ENCODE measurements around the gene MEDAG. TPM values are rescaled to one million over a fixed set of nuclear protein-coding genes. Genes with fewer than 3 reads are reported as not detected.

The MEDAG gene
- total and polyA plus RNA-seq, 2 experiments from 2014 or later = 1.7 to 2.0 TPM

DNA sequence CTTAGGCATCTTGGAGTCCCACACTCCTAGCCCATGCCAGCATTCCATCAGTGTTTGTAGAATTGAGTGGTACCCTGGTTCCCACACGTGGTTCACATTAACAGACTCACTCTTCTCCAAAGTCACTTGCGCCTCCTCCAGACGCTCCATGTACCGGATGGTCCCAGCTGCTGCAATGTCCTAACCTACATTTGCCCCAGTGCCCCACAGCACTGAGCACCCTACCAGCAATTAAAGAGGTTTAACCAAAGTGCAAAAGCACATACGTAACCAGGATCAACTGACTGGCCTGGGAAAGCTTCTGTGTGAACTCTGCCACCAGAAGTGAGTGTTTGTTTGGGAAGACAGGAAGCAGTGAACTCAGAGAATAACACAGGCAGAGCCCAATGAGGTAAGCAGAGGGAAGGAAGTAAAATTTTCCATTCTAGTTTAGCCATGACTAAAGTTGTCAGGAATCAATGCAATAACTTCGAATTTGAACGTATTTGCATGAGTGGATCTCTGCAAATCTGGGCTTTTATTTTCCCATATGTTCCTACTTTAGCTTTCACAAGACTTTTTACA lies 7.3 kb upstream of the MEDAG start:
- Mint-ChIP-seq H3K36me3 (ENCODE audit: low read depth) (no peaks in the 10 kb centered on the region; the same call in 2 of the 3 replicates), H3K4me1 (peaks cover 13% of the 10 kb centered on the region), H3K27ac (no peak overlapping the region), H3K9me3 (no peaks in the 10 kb centered on the region), H3K27me3 (ENCODE audit: insufficient read depth, low read depth, poor library complexity) (peaks cover 9% of the 10 kb centered on the region), H3K4me3 (no peak overlapping the region)
- Histone ChIP-seq H3K4me2 (no peak overlapping the region), H3K27me3 (ENCODE audit: insufficient read depth) (peaks cover 4% of the 10 kb centered on the region; the same call in 1 of the 2 replicates), H3K9me2 (ENCODE audit: insufficient read depth) (0 out of 2 replicates have a peak, but pooled peaks cover 10% of the 10 kb centered on the region), H3K27ac (ENCODE audit: low read depth) (no peak overlapping the region), H3K79me2 (replicated peaks; ENCODE audit: insufficient read depth) (no peaks in the 10 kb centered on the region), H3K4me1 (ENCODE audit: insufficient read depth) (no peaks in the 10 kb centered on the region), H4K20me1 (replicated peaks; ENCODE audit: insufficient read depth) (no peaks in the 10 kb centered on the region), H3F3A (replicated peaks; ENCODE audit: low read depth) (no peaks in the 10 kb centered on the region), H2AFZ (no peak overlapping the region), H3K4me3 (no peak overlapping the region), H3K36me3 (ENCODE audit: insufficient read depth) (no peaks in the 10 kb centered on the region)
- DNase-seq (ENCODE audit: low spot score) = no peak
- no peak for ATAC-seq
- TF ChIP-seq CTCF (conservative IDR thresholded peaks at IDR 0.05; ENCODE audit: low read depth in 2 of 2) (no peak), ZNF114 (CRISPR knock-in tag; IDR thresholded peaks at IDR 0.05) (no peak), ZNF331 (CRISPR knock-in tag; IDR thresholded peaks at IDR 0.05; ENCODE audit: low read depth) (no peak), EZH2 (IDR thresholded peaks at IDR 0.05; ENCODE audit: low read depth, unreplicated experiment) (no peak), POLR2AphosphoS5 (IDR thresholded peaks at IDR 0.05; ENCODE audit: low read depth) (no peak)
- TF ChIP-seq, protein P1, sequence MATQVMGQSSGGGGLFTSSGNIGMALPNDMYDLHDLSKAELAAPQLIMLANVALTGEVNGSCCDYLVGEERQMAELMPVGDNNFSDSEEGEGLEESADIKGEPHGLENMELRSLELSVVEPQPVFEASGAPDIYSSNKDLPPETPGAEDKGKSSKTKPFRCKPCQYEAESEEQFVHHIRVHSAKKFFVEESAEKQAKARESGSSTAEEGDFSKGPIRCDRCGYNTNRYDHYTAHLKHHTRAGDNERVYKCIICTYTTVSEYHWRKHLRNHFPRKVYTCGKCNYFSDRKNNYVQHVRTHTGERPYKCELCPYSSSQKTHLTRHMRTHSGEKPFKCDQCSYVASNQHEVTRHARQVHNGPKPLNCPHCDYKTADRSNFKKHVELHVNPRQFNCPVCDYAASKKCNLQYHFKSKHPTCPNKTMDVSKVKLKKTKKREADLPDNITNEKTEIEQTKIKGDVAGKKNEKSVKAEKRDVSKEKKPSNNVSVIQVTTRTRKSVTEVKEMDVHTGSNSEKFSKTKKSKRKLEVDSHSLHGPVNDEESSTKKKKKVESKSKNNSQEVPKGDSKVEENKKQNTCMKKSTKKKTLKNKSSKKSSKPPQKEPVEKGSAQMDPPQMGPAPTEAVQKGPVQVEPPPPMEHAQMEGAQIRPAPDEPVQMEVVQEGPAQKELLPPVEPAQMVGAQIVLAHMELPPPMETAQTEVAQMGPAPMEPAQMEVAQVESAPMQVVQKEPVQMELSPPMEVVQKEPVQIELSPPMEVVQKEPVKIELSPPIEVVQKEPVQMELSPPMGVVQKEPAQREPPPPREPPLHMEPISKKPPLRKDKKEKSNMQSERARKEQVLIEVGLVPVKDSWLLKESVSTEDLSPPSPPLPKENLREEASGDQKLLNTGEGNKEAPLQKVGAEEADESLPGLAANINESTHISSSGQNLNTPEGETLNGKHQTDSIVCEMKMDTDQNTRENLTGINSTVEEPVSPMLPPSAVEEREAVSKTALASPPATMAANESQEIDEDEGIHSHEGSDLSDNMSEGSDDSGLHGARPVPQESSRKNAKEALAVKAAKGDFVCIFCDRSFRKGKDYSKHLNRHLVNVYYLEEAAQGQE (IDR thresholded peaks at IDR 0.05; ENCODE audit: unreplicated experiment) = no peak

GRCh38 chr13:30900436-30900835 lies 5.6 kb upstream of the MEDAG start:
- no peaks in the 10 kb centered on the region for H4K20me1 ChIP-seq (replicated peaks; ENCODE audit: insufficient read depth)
- no peak overlapping the region for H3K27ac ChIP-seq (ENCODE audit: low read depth)
- no peak for TF ChIP-seq ZNF462 (CRISPR knock-in tag; IDR thresholded peaks at IDR 0.05)

More at GRCh38 chr13:30900436-30900835, 5.6 kb upstream of the MEDAG start:
- Histone ChIP-seq H3K4me1 (ENCODE audit: insufficient read depth) (no peaks in the 10 kb centered on the region), H3K79me2 (replicated peaks; ENCODE audit: insufficient read depth) (no peaks in the 10 kb centered on the region), H3K27me3 (ENCODE audit: insufficient read depth) (peaks cover 20% of the 10 kb centered on the region), H3K36me3 (ENCODE audit: insufficient read depth) (no peaks in the 10 kb centered on the region), H3K9me2 (ENCODE audit: insufficient read depth) (0 out of 2 replicates have a peak, but pooled peaks cover 11% of the 10 kb centered on the region), H2AFZ (no peak overlapping the region), H3F3A (replicated peaks; ENCODE audit: low read depth) (no peaks in the 10 kb centered on the region), H3K4me2 (no peak overlapping the region), H3K4me3 (no peak overlapping the region)
- peaks cover 21% of the 10 kb centered on the region for H3K27me3 Mint-ChIP-seq (ENCODE audit: insufficient read depth, low read depth, poor library complexity)
- no peaks in the 10 kb centered on the region for H3K36me3 Mint-ChIP-seq (ENCODE audit: low read depth)
- peaks cover 14% of the 10 kb centered on the region for H3K4me1 Mint-ChIP-seq
- ATAC-seq = no peak
- DNase-seq (ENCODE audit: low spot score) = no peak
- no peak overlapping the region for H3K4me3 Mint-ChIP-seq
- H3K9me3 Mint-ChIP-seq = no peaks in the 10 kb centered on the region
- no peak overlapping the region for H3K27ac Mint-ChIP-seq
